Panc1 (cell line): ENCODE results near the gene CCDC15.

ENCODE experiments used
- CTCF ChIP-seq: fragments of 450-650 bp; IDR thresholded peaks from 2 replicates; pipeline ENCODE4 v1.5.1; 2017; ENCODE audit warnings: mild to moderate bottlenecking
- POLR2AphosphoS5 ChIP-seq: IDR thresholded peaks from 2 replicates; pipeline ENCODE4 v1.6.1; 2012; ENCODE audit warnings: mild to moderate bottlenecking, low read depth, low read length, moderate library complexity
- REST ChIP-seq, 2 experiments: IDR thresholded peaks; 2 replicates each; pipeline ENCODE4 v1.6.1; 2011 to 2012; ENCODE audit warnings: low read depth in 2 of 2, control low read depth in 1 of 2, low read length in 1 of 2, mild to moderate bottlenecking in 1 of 2, moderate library complexity in 1 of 2; ENCODE audit not compliant: insufficient read depth in 1 of 2
- SIN3A ChIP-seq: IDR thresholded peaks from 2 replicates; pipeline ENCODE4 v1.6.1; 2012; ENCODE audit warnings: low read depth, mild to moderate bottlenecking, low read length, moderate library complexity, borderline replicate concordance; ENCODE audit not compliant: insufficient read depth
- TCF7L2 ChIP-seq: IDR thresholded peaks from 2 replicates; pipeline ENCODE4 v1.6.1; 2011; ENCODE audit warnings: mild to moderate bottlenecking, low read depth, low read length, inconsistent platforms

GRCh38 chr11:125053167-125053566 is 99.2 kb downstream of the CCDC15 start:
- TF ChIP-seq POLR2AphosphoS5 (no peak), CTCF (no peak), REST (IDR thresholded peaks at IDR 0.05; ENCODE audit: insufficient read depth in 1 of 2, low read depth in 2 of 2, low read length in 1 of 2) (no peak), SIN3A (no peak), TCF7L2 (no peak)
